WTC11 (cell line): ENCODE measurements around the gene STK35. TPM values are rescaled to one million over a fixed set of nuclear protein-coding genes. Genes with fewer than 3 reads are reported as not detected.

Source experiments
- ATAC-seq: fragments of 200-7000 bp; cut with Tn5 transposase; 2 replicates; pipeline ENCODE4 v1.10.0; 2021; ENCODE audit warnings: mild to moderate bottlenecking, moderate library complexity
- CTCF ChIA-PET: fragments of 300-600 bp; sonication (Branson Sonifier 250); formaldehyde crosslinking; loops from one replicate; lab custom pipeline; 2021; ENCODE audit warnings: antibody characterized with exemption; lab: Charles Lee
- POLR2A ChIA-PET: fragments of 350-600 bp; sonication (Branson Sonifier 250); formaldehyde crosslinking; loops from one replicate; lab custom pipeline; 2021; ENCODE audit warnings: antibody characterized with exemption; lab: Charles Lee
- DNase-seq: peaks from one replicate; pipeline ENCODE4 v3.0.0; 2021; ENCODE audit warnings: low spot score
- H3K27ac Mint-ChIP-seq: 2 replicates; pipeline ENCODE4 v1.8.0; 2021; ENCODE audit warnings: mixed read lengths
- H3K27me3 Mint-ChIP-seq: 2 replicates; pipeline ENCODE4 v1.8.0; 2021; ENCODE audit warnings: low read depth, mild to moderate bottlenecking, moderate library complexity, mixed read lengths
- H3K36me3 Mint-ChIP-seq: 2 replicates; pipeline ENCODE4 v1.8.0; 2021; ENCODE audit warnings: mixed read lengths
- H3K4me1 Mint-ChIP-seq: 2 replicates; pipeline ENCODE4 v1.8.0; 2022; ENCODE audit warnings: mixed read lengths
- H3K4me3 Mint-ChIP-seq: 2 replicates; pipeline ENCODE4 v1.8.0; 2021; ENCODE audit warnings: mild to moderate bottlenecking, moderate library complexity, mixed read lengths
- H3K9me3 Mint-ChIP-seq: 2 replicates; pipeline ENCODE4 v1.8.0; 2021; ENCODE audit warnings: mixed read lengths
- ATF1 ChIP-seq: sonication (generic); formaldehyde crosslinking; IDR thresholded peaks from 2 replicates; pipeline ENCODE4 v1.8.1; 2023; ENCODE audit warnings: mild to moderate bottlenecking, moderate library complexity, missing genetic modification reagents
- CBFB ChIP-seq: sonication (generic); formaldehyde crosslinking; IDR thresholded peaks from 2 replicates; pipeline ENCODE4 v1.8.1; 2022; ENCODE audit warnings: mild to moderate bottlenecking, low read depth, missing genetic modification reagents
- CREM ChIP-seq: sonication (generic); formaldehyde crosslinking; IDR thresholded peaks from 2 replicates; pipeline ENCODE4 v1.8.1; 2022; ENCODE audit warnings: mild to moderate bottlenecking, missing genetic modification reagents, moderate library complexity
- ETV6 ChIP-seq: sonication (generic); formaldehyde crosslinking; IDR thresholded peaks from 2 replicates; pipeline ENCODE4 v1.8.1; 2022; ENCODE audit warnings: mild to moderate bottlenecking, missing genetic modification reagents
- FOXK1 ChIP-seq: sonication (generic); formaldehyde crosslinking; IDR thresholded peaks from 2 replicates; pipeline ENCODE4 v1.8.0; 2022; ENCODE audit warnings: mild to moderate bottlenecking, moderate library complexity, missing genetic modification reagents
- JUN ChIP-seq: sonication (generic); formaldehyde crosslinking; IDR thresholded peaks from 2 replicates; pipeline ENCODE4 v1.8.0; 2023; ENCODE audit warnings: mild to moderate bottlenecking, missing genetic modification reagents
- MXD4 ChIP-seq: fragments of 250-450 bp; sonication (Bioruptor Pico); IDR thresholded peaks from 2 replicates; pipeline ENCODE4 v1.8.0; 2021; ENCODE audit warnings: mild to moderate bottlenecking, moderate library complexity, borderline replicate concordance
- NR2C2 ChIP-seq: sonication (generic); formaldehyde crosslinking; IDR thresholded peaks from 2 replicates; pipeline ENCODE4 v1.8.0; 2022; ENCODE audit warnings: mild to moderate bottlenecking, missing genetic modification reagents
- NR3C1 ChIP-seq: sonication (generic); formaldehyde crosslinking; conservative IDR thresholded peaks from 2 replicates; pipeline ENCODE4 v1.8.1; 2023; ENCODE audit warnings: low read depth, mild to moderate bottlenecking, missing genetic modification reagents
- PRRX2 ChIP-seq: fragments of 250-450 bp; sonication (Bioruptor Pico); IDR thresholded peaks from 2 replicates; pipeline ENCODE4 v1.8.0; 2021; ENCODE audit warnings: mild to moderate bottlenecking
- SMAD4 ChIP-seq: sonication (generic); formaldehyde crosslinking; IDR thresholded peaks from 2 replicates; pipeline ENCODE4 v1.8.0; 2022; ENCODE audit warnings: mild to moderate bottlenecking, missing genetic modification reagents
- SOX15 ChIP-seq: fragments of 250-450 bp; sonication (Bioruptor Pico); IDR thresholded peaks from 2 replicates; pipeline ENCODE4 v1.9.0; 2021; ENCODE audit warnings: mild to moderate bottlenecking
- TCF7 ChIP-seq: sonication (generic); formaldehyde crosslinking; IDR thresholded peaks from 2 replicates; pipeline ENCODE4 v1.8.0; 2022; ENCODE audit warnings: mild to moderate bottlenecking, low read depth, missing genetic modification reagents, moderate library complexity
- TP53 ChIP-seq: sonication (generic); formaldehyde crosslinking; IDR thresholded peaks from 2 replicates; pipeline ENCODE4 v1.8.1; 2023; ENCODE audit warnings: mild to moderate bottlenecking, missing genetic modification reagents
- ZBTB21 ChIP-seq: sonication (generic); formaldehyde crosslinking; IDR thresholded peaks from 2 replicates; pipeline ENCODE4 v1.8.1; 2023; ENCODE audit warnings: mild to moderate bottlenecking, missing genetic modification reagents, borderline replicate concordance
- ZNF317 ChIP-seq: sonication (generic); formaldehyde crosslinking; IDR thresholded peaks from 2 replicates; pipeline ENCODE4 v1.8.1; 2023; ENCODE audit warnings: low read depth, mild to moderate bottlenecking, moderate library complexity, missing genetic modification reagents, borderline replicate concordance
- ZNF671 ChIP-seq: fragments of 250-450 bp; sonication (Bioruptor Pico); IDR thresholded peaks from 2 replicates; pipeline ENCODE4 v1.8.0; 2021; ENCODE audit warnings: mild to moderate bottlenecking
- total RNA-seq: library from RNA; stranded (reverse); gene quantifications from 3 replicates; pipeline ENCODE4 v1.2.3, GENCODE V29; 2021
- TF ChIP-seq, protein P1 (sequence below): sonication (generic); formaldehyde crosslinking; IDR thresholded peaks from 2 replicates; pipeline ENCODE4 v1.8.1; 2022; ENCODE audit warnings: mild to moderate bottlenecking, missing genetic modification reagents, moderate library complexity, borderline replicate concordance
- TF ChIP-seq, protein P2 (sequence below): fragments of 200-600 bp; IDR thresholded peaks from 2 replicates; pipeline ENCODE4 v1.8.0; 2022; ENCODE audit warnings: antibody characterized with exemption
- TF ChIP-seq, protein P3 (sequence below): sonication (generic); formaldehyde crosslinking; IDR thresholded peaks from 2 replicates; pipeline ENCODE4 v1.8.0; 2022; ENCODE audit warnings: missing genetic modification reagents
- TF ChIP-seq, protein P4 (sequence below): fragments of 250-450 bp; sonication (Bioruptor Pico); IDR thresholded peaks from 2 replicates; pipeline ENCODE4 v1.9.0; 2021; ENCODE audit warnings: moderate library complexity, mild to moderate bottlenecking, inconsistent platforms, borderline replicate concordance
- TF ChIP-seq, protein P5 (sequence below): sonication (generic); formaldehyde crosslinking; IDR thresholded peaks from 2 replicates; pipeline ENCODE4 v1.8.1; 2022; ENCODE audit warnings: mild to moderate bottlenecking, moderate library complexity, missing genetic modification reagents
- TF ChIP-seq, protein P6 (sequence below): sonication (generic); formaldehyde crosslinking; IDR thresholded peaks from 2 replicates; pipeline ENCODE4 v1.8.0; 2023; ENCODE audit warnings: mild to moderate bottlenecking, missing genetic modification reagents

The STK35 gene
- total RNA-seq, 1 experiment from 2014 or later: 37.2 TPM

DNA sequence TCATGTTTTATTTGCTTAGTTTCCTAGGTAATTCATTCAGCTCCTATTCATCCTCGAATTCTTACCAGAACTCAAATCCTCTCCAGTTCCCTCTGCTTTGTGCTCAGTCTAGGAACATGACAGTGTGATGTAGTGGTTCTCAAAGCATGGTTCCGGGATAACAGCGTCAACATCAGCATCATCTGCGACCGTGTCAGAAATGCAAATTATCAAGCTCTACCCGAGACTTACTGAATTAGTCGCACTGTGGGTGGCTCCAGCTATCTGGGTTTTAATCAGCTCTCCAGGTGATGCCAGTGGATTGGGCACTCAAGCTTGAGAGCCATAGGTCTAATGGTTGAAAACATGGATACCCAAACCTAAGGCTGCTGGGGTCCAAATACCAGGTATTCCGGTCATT is 7.7 kb upstream of the STK35 start:
- TF ChIP-seq FOXK1 (CRISPR knock-in tag): no peak
- TF ChIP-seq, protein P1, sequence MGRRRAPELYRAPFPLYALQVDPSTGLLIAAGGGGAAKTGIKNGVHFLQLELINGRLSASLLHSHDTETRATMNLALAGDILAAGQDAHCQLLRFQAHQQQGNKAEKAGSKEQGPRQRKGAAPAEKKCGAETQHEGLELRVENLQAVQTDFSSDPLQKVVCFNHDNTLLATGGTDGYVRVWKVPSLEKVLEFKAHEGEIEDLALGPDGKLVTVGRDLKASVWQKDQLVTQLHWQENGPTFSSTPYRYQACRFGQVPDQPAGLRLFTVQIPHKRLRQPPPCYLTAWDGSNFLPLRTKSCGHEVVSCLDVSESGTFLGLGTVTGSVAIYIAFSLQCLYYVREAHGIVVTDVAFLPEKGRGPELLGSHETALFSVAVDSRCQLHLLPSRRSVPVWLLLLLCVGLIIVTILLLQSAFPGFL (CRISPR knock-in tag): no peak
- TF ChIP-seq, all 79 proteins: peak for 0
- peaks cover 9% of the 10 kb centered on the region for H3K4me1 Mint-ChIP-seq
- H3K9me3 Mint-ChIP-seq: no peaks in the 10 kb centered on the region
- ChIA-PET POLR2A (interaction anchor here (1.3 kb wide), 1 partner anchor 10 kb away, joined by 3 read pairs; no protein-coding TSS in a partner anchor), CTCF (interaction anchor here (0.6 to 5.3 kb wide), 23 partner anchors 9 to 358 kb away, joined by 3 to 51 read pairs (median 4); partner anchors contain the start of gene STK35)
- ATAC-seq (no peak), DNase-seq (no peak)
- H3K27ac Mint-ChIP-seq: no peak overlapping the region
- H3K27me3 Mint-ChIP-seq: no peaks in the 10 kb centered on the region; the same call in 1 of the 2 replicates
- no peaks in the 10 kb centered on the region for H3K36me3 Mint-ChIP-seq
- H3K4me3 Mint-ChIP-seq: no peak overlapping the region

DNA sequence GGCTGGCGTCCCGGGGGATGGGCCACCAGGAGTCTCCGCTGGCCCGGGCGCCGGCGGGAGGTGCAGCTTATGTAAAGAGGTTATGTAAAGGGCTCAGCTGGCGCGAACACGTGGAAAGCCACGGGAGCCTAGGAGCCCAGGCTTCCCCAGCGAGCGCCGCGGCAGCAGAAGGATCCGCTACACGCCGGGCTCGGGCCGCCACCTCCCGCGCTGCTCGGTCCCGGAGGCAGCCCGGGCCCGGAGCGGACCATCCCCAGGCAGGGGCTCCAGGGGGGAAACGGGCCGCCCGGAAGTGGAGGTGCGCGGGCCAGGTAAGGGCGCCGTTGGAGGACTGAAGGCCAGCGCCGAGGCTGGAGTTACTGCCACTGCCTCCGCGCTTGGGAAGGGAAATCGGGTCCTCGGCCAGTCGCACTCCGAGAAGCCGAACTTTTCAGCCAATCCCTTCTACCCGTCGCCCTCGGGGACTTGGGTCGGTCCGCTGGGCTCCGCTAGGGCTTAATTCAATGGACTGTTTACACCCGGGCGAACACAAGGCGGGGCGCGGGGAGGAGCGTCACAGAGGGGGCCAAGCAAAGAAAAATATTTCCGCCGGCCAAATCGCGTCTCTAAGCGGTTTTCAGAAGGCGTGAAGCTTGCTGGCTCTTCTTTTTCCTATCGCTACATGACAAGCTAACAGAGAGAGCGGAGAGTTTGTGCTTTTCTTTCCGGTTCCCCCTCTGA is 398 bp downstream of the STK35 start:
- H3K4me3 Mint-ChIP-seq: peak overlapping the region; percentile 83
- ChIA-PET POLR2A (interaction anchor here (0.8 to 2.1 kb wide), 3 partner anchors 29 to 155 kb away, joined by 3 to 10 read pairs (median 4); no protein-coding TSS in a partner anchor), CTCF (interaction anchor here (0.6 to 4.6 kb wide), 9 partner anchors 9 to 325 kb away, joined by 3 to 21 read pairs (median 4); no protein-coding TSS in a partner anchor)
- H3K4me1 Mint-ChIP-seq: peaks cover 43% of the 10 kb centered on the region
- DNase-seq (peak; percentile 87), ATAC-seq (peak; percentile 83)
- no peaks in the 10 kb centered on the region for H3K9me3 Mint-ChIP-seq
- H3K27me3 Mint-ChIP-seq: no peaks in the 10 kb centered on the region
- peaks cover 14% of the 10 kb centered on the region for H3K36me3 Mint-ChIP-seq
- H3K27ac Mint-ChIP-seq: peak overlapping the region; percentile 100
- TF ChIP-seq NR3C1 (CRISPR knock-in tag) (0 out of 2 replicates have a peak, but pooled peaks have one; percentile 66), NR2C2 (CRISPR knock-in tag) (no peak), TCF7 (CRISPR knock-in tag) (no peak), CBFB (CRISPR knock-in tag) (no peak), ETV6 (no peak), ATF1 (CRISPR knock-in tag) (no peak), SMAD4 (CRISPR knock-in tag) (0 out of 2 replicates have a peak, but pooled peaks have one; percentile 59), SOX15 (no peak), ZNF671 (CRISPR knock-in tag) (no peak), ZBTB21 (CRISPR knock-in tag) (no peak), CREM (CRISPR knock-in tag) (no peak), JUN (CRISPR knock-in tag) (peak; percentile 77), ZNF317 (no peak), TP53 (CRISPR knock-in tag) (no peak; the same call in 1 of the 2 replicates), PRRX2 (no peak), MXD4 (CRISPR knock-in tag) (no peak)
- TF ChIP-seq, protein P2, sequence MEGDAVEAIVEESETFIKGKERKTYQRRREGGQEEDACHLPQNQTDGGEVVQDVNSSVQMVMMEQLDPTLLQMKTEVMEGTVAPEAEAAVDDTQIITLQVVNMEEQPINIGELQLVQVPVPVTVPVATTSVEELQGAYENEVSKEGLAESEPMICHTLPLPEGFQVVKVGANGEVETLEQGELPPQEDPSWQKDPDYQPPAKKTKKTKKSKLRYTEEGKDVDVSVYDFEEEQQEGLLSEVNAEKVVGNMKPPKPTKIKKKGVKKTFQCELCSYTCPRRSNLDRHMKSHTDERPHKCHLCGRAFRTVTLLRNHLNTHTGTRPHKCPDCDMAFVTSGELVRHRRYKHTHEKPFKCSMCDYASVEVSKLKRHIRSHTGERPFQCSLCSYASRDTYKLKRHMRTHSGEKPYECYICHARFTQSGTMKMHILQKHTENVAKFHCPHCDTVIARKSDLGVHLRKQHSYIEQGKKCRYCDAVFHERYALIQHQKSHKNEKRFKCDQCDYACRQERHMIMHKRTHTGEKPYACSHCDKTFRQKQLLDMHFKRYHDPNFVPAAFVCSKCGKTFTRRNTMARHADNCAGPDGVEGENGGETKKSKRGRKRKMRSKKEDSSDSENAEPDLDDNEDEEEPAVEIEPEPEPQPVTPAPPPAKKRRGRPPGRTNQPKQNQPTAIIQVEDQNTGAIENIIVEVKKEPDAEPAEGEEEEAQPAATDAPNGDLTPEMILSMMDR: no peak
- TF ChIP-seq, protein P3, sequence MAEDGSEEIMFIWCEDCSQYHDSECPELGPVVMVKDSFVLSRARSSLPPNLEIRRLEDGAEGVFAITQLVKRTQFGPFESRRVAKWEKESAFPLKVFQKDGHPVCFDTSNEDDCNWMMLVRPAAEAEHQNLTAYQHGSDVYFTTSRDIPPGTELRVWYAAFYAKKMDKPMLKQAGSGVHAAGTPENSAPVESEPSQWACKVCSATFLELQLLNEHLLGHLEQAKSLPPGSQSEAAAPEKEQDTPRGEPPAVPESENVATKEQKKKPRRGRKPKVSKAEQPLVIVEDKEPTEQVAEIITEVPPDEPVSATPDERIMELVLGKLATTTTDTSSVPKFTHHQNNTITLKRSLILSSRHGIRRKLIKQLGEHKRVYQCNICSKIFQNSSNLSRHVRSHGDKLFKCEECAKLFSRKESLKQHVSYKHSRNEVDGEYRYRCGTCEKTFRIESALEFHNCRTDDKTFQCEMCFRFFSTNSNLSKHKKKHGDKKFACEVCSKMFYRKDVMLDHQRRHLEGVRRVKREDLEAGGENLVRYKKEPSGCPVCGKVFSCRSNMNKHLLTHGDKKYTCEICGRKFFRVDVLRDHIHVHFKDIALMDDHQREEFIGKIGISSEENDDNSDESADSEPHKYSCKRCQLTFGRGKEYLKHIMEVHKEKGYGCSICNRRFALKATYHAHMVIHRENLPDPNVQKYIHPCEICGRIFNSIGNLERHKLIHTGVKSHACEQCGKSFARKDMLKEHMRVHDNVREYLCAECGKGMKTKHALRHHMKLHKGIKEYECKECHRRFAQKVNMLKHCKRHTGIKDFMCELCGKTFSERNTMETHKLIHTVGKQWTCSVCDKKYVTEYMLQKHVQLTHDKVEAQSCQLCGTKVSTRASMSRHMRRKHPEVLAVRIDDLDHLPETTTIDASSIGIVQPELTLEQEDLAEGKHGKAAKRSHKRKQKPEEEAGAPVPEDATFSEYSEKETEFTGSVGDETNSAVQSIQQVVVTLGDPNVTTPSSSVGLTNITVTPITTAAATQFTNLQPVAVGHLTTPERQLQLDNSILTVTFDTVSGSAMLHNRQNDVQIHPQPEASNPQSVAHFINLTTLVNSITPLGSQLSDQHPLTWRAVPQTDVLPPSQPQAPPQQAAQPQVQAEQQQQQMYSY (CRISPR knock-in tag): 0 out of 2 replicates have a peak, but pooled peaks have one; percentile 8
- TF ChIP-seq, protein P4, sequence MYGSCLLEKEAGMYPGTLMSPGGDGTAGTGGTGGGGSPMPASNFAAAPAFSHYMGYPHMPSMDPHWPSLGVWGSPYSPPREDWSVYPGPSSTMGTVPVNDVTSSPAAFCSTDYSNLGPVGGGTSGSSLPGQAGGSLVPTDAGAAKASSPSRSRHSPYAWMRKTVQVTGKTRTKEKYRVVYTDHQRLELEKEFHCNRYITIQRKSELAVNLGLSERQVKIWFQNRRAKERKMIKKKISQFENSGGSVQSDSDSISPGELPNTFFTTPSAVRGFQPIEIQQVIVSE: no peak
- TF ChIP-seq, protein P5, sequence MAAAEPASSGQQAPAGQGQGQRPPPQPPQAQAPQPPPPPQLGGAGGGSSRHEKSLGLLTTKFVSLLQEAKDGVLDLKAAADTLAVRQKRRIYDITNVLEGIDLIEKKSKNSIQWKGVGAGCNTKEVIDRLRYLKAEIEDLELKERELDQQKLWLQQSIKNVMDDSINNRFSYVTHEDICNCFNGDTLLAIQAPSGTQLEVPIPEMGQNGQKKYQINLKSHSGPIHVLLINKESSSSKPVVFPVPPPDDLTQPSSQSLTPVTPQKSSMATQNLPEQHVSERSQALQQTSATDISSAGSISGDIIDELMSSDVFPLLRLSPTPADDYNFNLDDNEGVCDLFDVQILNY (CRISPR knock-in tag): 0 out of 2 replicates have a peak, but pooled peaks have one; percentile 40
- TF ChIP-seq, protein P6, sequence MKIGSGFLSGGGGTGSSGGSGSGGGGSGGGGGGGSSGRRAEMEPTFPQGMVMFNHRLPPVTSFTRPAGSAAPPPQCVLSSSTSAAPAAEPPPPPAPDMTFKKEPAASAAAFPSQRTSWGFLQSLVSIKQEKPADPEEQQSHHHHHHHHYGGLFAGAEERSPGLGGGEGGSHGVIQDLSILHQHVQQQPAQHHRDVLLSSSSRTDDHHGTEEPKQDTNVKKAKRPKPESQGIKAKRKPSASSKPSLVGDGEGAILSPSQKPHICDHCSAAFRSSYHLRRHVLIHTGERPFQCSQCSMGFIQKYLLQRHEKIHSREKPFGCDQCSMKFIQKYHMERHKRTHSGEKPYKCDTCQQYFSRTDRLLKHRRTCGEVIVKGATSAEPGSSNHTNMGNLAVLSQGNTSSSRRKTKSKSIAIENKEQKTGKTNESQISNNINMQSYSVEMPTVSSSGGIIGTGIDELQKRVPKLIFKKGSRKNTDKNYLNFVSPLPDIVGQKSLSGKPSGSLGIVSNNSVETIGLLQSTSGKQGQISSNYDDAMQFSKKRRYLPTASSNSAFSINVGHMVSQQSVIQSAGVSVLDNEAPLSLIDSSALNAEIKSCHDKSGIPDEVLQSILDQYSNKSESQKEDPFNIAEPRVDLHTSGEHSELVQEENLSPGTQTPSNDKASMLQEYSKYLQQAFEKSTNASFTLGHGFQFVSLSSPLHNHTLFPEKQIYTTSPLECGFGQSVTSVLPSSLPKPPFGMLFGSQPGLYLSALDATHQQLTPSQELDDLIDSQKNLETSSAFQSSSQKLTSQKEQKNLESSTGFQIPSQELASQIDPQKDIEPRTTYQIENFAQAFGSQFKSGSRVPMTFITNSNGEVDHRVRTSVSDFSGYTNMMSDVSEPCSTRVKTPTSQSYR (CRISPR knock-in tag): peak; percentile 48; the same call in 1 of the 2 replicates
